GM12878 (cell line): ENCODE data around the gene GCK. TPM values are rescaled to one million over a fixed set of nuclear protein-coding genes. Genes with fewer than 3 reads are reported as not detected.

Experiments used
- ATAC-seq: fragments of 200-7000 bp; cut with Tn5 transposase; 3 replicates; pipeline ENCODE4 v1.9.1; 2020; ENCODE audit warnings: mild to moderate bottlenecking, moderate library complexity
- BruUV-seq: library from RNA; stranded (reverse); fragments of 400-500 nt; replicated peaks from 2 replicates; lab custom pipeline; 2021; lab: Mats Ljungman, UMichigan
- CTCF ChIA-PET: fragments of 300-600 bp; sonication (Branson Sonifier 250); formaldehyde crosslinking; extraction: SDS; loops from one replicate; lab custom pipeline; 2021; ENCODE audit warnings: inconsistent platforms; lab: Yijun Ruan, JAX
- POLR2A ChIA-PET: fragments of 350-600 bp; formaldehyde crosslinking; extraction: SDS; loops from one replicate; lab custom pipeline; 2021; ENCODE audit warnings: inconsistent platforms; lab: Charles Lee
- RAD21 ChIA-PET: fragments of 300-600 bp; sonication (Branson Sonifier 250); formaldehyde crosslinking; loops from one replicate; lab custom pipeline; 2023; ENCODE audit warnings: antibody characterized with exemption; ENCODE audit not compliant: unreplicated experiment; lab: Charles Lee
- SMC1A ChIA-PET: fragments of 300-600 bp; sonication (Branson Sonifier 250); formaldehyde crosslinking; loops from one replicate; lab custom pipeline; 2023; ENCODE audit not compliant: unreplicated experiment, uncharacterized antibody; lab: Charles Lee
- DNase-seq: peaks from one replicate; pipeline ENCODE4 v3.0.0-alpha.2; 2011; ENCODE audit warnings: low read depth, low spot score
- FAIRE-seq: peaks from 3 replicates; lab custom pipeline; 2011; peaks lifted over from hg19 to GRCh38; lab: Jason Lieb, UNC
- H2AFZ ChIP-seq: 2 replicates; pipeline ENCODE4 v1.6.0; 2011; ENCODE audit warnings: low read depth, low read length, control low read depth; ENCODE audit not compliant: control insufficient read depth
- H3K27ac ChIP-seq: 2 replicates; pipeline ENCODE4 v1.5.1; 2011; ENCODE audit warnings: control low read depth; ENCODE audit not compliant: control insufficient read depth, insufficient read depth
- H3K27me3 ChIP-seq, 2 experiments: replicated peaks in 1 of 2; 2 replicates each; pipeline versions ENCODE4 v1.6.0 to v1.6.1; 2011; ENCODE audit warnings: low read length in 1 of 2; ENCODE audit not compliant: control insufficient read depth in 2 of 2, insufficient read depth in 2 of 2
- H3K36me3 ChIP-seq, 2 experiments: 2 replicates each; pipeline ENCODE4 v1.5.1; 2011; ENCODE audit warnings: low read length in 1 of 2; ENCODE audit not compliant: control insufficient read depth in 2 of 2, insufficient read depth in 2 of 2
- H3K4me1 ChIP-seq: 2 replicates; pipeline ENCODE4 v1.6.1; 2011; ENCODE audit warnings: mild to moderate bottlenecking, low read length, moderate library complexity, mixed read lengths; ENCODE audit not compliant: control insufficient read depth, insufficient read depth
- H3K4me2 ChIP-seq: 2 replicates; pipeline ENCODE4 v1.6.0; 2011; ENCODE audit warnings: control low read depth; ENCODE audit not compliant: control insufficient read depth, insufficient read depth
- H3K4me3 ChIP-seq: fragments of 200-600 bp; sonication (generic); 2 replicates; pipeline ENCODE4 v1.5.1; 2016
- H3K79me2 ChIP-seq: 2 replicates; pipeline ENCODE4 v1.6.0; 2011; ENCODE audit warnings: low read length; ENCODE audit not compliant: control insufficient read depth, insufficient read depth
- H3K9ac ChIP-seq: 2 replicates; pipeline ENCODE4 v1.8.0; 2011; ENCODE audit warnings: low read length, control low read depth, mixed read lengths; ENCODE audit not compliant: control insufficient read depth, insufficient read depth
- H3K9me3 ChIP-seq: replicated peaks from 3 replicates; pipeline ENCODE4 v1.5.1; 2011; ENCODE audit warnings: mild to moderate bottlenecking, low read length; ENCODE audit not compliant: control insufficient read depth, insufficient read depth
- H4K20me1 ChIP-seq: 2 replicates; pipeline ENCODE4 v1.6.0; 2011; ENCODE audit not compliant: control insufficient read depth, insufficient read depth
- BMI1 ChIP-seq: fragments of 450-650 bp; IDR thresholded peaks from 2 replicates; pipeline ENCODE4 v1.6.1; 2016; ENCODE audit warnings: mild to moderate bottlenecking, moderate library complexity, borderline replicate concordance
- NBN ChIP-seq: fragments of 450-650 bp; IDR thresholded peaks from 2 replicates; pipeline ENCODE4 v1.6.1; 2016
- SPI1 ChIP-seq: IDR thresholded peaks from 2 replicates; pipeline ENCODE4 v1.6.1; 2011; ENCODE audit warnings: low read depth, mild to moderate bottlenecking, low read length, moderate library complexity, borderline replicate concordance; ENCODE audit not compliant: insufficient read depth
- SUPT20H ChIP-seq: IDR thresholded peaks from 2 replicates; pipeline ENCODE4 v1.6.1; 2011; ENCODE audit warnings: low read depth, mild to moderate bottlenecking, low read length, moderate library complexity, borderline replicate concordance; ENCODE audit not compliant: control insufficient read depth
- ZNF622 ChIP-seq: fragments of 450-650 bp; IDR thresholded peaks from 2 replicates; pipeline ENCODE4 v1.6.1; 2017; ENCODE audit warnings: mild to moderate bottlenecking, inconsistent platforms
- WGBS: methylation state at CpG from one replicate; pipeline ENCODE4 v1.1.6; 2016; ENCODE audit warnings: low lambda C conversion rate; ENCODE audit not compliant: insufficient replicate concordance, insufficient coverage; ENCODE audit errors: missing lambda C conversion rate; 5-methylcytosine and 5-hydroxymethylcytosine counted together
- in situ Hi-C: fragments of 300-500 bp; cut with MboI; formaldehyde crosslinking; loops from 9 replicates; pipeline ENCODE4 v1.14.3; 2018; ENCODE audit warnings: mixed read lengths
- intact Hi-C: fragments of 100-400 bp; cut with micrococcal nuclease; formaldehyde crosslinking; loops from one replicate; pipeline ENCODE4 v1.14.2; 2022; ENCODE audit not compliant: unreplicated experiment
- polyA plus RNA-seq, 11 experiments: library from polyadenylated mRNA; depleted of rRNA in 4 of 11; unstranded in 6 of 11; stranded (reverse) in 5 of 11; fragments of >200 nt; fragmentation: Nextera tagmentation in 4 of 11; fragmentation: Illumina TruSeq in 1 of 11; extraction: Ambion mirVana in 4 of 11; extraction: Trizol in 1 of 11; gene quantifications; 1 replicate in 1 of 11; 2 replicates in 10 of 11; pipeline versions ENCODE4 v1.2.1 to v1.2.3, GENCODE V29; 2011 to 2016; ENCODE audit warnings: inconsistent platforms in 2 of 11, missing spikeins in 2 of 11, low read depth in 1 of 11
- total RNA-seq, 4 experiments: library from RNA; depleted of rRNA in 3 of 4; stranded (reverse); fragments of >200 nt in 3 of 4; fragmentation: Illumina TruSeq in 1 of 4; extraction: Trizol in 1 of 4; gene quantifications; 2 replicates each; pipeline versions ENCODE4 v1.2.1 to v1.2.3, GENCODE V29; 2013 to 2021
- TF ChIP-seq, protein P1 (sequence below): IDR thresholded peaks from 2 replicates; pipeline ENCODE4 v1.6.1; 2012; ENCODE audit warnings: low read depth, low read length, improper control_type of control experiment
- TF ChIP-seq, protein P2 (sequence below): fragments of 450-650 bp; IDR thresholded peaks from 2 replicates; pipeline ENCODE4 v1.6.1; 2016; ENCODE audit warnings: mild to moderate bottlenecking

GCK gene
- total and polyA plus RNA-seq, 10 of the 15 experiments (the other 5 are each of a cell fraction or from before 2014, with no cell fraction given), result 0.06 to 0.16 TPM; not detected in 8

DNA sequence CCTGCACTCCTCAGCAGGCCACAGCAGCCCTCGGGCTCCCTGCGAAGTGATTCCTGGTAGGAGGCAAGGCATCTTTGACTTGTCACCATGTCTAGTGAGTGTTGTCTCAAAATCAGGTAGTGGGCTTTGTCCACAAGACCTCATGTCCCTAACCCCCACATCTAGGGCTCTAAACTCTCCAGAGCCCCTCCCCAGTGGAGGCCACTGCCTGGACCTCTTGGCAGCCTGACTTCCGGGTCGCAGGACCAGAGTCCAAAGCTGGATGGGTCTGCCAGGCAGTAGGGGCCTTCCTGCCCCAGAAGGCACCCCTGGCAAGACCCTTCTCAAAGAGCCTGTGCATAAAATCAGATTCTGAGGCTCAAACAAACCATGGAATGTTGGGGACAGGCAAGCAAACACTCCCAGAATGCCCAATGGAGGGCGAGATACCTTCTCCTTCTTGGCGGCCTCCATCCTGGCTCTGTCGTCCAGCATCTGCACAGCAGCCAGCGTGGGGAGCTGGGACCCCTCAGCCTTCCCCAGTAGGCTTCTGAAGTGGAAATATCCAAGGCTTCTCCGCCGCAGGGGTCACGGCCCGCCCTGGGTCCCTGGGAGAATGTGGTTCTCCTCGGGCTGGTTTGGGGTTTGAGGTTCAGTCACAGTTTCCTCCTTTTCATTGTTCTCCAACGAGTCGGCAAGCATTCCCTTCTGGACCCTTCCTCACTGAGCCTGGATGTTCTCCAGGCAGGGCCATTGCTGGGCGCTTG is 586 bp downstream of the GCK start (continued):
- TF ChIP-seq ZNF622 (no peak), BMI1 (no peak), SUPT20H (no peak), SPI1 (no peak), NBN (no peak)
- TF ChIP-seq, protein P1, sequence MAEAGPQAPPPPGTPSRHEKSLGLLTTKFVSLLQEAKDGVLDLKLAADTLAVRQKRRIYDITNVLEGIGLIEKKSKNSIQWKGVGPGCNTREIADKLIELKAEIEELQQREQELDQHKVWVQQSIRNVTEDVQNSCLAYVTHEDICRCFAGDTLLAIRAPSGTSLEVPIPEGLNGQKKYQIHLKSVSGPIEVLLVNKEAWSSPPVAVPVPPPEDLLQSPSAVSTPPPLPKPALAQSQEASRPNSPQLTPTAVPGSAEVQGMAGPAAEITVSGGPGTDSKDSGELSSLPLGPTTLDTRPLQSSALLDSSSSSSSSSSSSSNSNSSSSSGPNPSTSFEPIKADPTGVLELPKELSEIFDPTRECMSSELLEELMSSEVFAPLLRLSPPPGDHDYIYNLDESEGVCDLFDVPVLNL, result no peak

DNA sequence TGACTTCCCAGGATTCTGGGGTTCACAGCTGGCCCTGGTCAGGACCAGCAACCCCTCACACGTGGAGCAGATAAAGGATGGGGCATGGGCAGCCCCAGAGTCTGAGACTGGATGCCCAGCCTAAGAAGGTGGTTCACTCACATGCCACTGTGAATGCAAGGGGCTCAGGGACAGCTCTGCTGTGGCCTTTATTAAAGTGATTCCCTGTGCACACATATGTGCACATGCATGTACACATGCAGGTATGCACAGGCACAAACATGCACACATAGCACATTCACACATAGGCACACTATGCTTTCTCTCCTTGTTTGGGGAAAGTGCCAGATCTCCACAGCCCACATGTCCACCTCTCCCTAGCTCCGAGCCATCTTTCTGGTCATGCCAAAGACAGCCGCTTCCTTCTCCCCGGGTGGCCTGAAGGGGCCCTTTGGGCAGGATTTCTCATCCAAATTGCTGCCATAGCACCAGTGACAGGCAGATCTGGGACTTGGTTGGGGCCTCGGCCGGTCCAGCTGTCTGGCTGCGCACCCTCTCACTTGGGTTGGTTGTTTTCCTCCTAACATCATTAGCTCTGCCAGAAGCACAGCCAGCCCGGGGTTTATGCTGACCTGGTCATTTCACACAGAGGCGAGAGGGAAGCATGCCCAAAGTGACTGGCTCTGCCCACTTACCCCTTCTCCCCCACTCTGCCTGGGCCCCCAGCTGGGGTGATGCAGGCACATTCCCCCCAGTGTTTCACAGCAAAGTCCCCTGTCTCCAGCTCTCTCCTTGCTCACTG is 1.4 kb downstream of the GCK start:
- Histone ChIP-seq H3K4me2 (no peak overlapping the region), H3K9ac (no peak overlapping the region), H3K27me3 (peaks cover 0 to 1% of the 10 kb centered on the region in 2 experiments; a peak in 1 of 4 replicates), H3K36me3 (no peaks in the 10 kb centered on the region), H3K79me2 (no peaks in the 10 kb centered on the region), H3K9me3 (no peaks in the 10 kb centered on the region; the same call in 2 of the 3 replicates), H3K4me1 (no peaks in the 10 kb centered on the region), H2AFZ (no peak overlapping the region)
- WGBS, result 39% methylated on average over 8 of the region's 9 CpGs
- SMC1A ChIA-PET, result no interaction called here
- CTCF ChIA-PET, result no interaction called here
- DNase-seq (no peak), ATAC-seq (no peak), FAIRE-seq (no peak)
- BruUV-seq, result no TSS peak
- intact Hi-C loops, result no loop called here
- in situ Hi-C loops, result no loop called here
- POLR2A ChIA-PET, result no interaction called here
- TF ChIP-seq, protein P2, sequence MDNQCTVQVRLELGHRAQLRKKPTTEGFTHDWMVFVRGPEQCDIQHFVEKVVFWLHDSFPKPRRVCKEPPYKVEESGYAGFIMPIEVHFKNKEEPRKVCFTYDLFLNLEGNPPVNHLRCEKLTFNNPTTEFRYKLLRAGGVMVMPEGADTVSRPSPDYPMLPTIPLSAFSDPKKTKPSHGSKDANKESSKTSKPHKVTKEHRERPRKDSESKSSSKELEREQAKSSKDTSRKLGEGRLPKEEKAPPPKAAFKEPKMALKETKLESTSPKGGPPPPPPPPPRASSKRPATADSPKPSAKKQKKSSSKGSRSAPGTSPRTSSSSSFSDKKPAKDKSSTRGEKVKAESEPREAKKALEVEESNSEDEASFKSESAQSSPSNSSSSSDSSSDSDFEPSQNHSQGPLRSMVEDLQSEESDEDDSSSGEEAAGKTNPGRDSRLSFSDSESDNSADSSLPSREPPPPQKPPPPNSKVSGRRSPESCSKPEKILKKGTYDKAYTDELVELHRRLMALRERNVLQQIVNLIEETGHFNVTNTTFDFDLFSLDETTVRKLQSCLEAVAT, result no peak
- TF ChIP-seq, all 136 proteins: peak for 0
- Histone ChIP-seq H4K20me1 (no peaks in the 10 kb centered on the region), H3K27ac (no peak overlapping the region), H3K4me3 (no peak overlapping the region)
- RAD21 ChIA-PET, result no interaction called here
